GM12891 (cell line): ENCODE measurements around the gene CTF1.

Experiments used
- PAX5 ChIP-seq: IDR thresholded peaks from 2 replicates; pipeline ENCODE4 v1.6.1; 2011; ENCODE audit warnings: low read length, moderate library complexity, mild to moderate bottlenecking; ENCODE audit not compliant: insufficient read depth, severe bottlenecking
- POLR2A ChIP-seq: IDR thresholded peaks from 2 replicates; pipeline ENCODE4 v1.6.1; 2011; ENCODE audit warnings: low read depth, low read length, control low read depth
- POLR2AphosphoS5 ChIP-seq: IDR thresholded peaks from 2 replicates; pipeline ENCODE4 v1.6.1; 2011; ENCODE audit warnings: low read depth, low read length, control low read depth
- SPI1 ChIP-seq: IDR thresholded peaks from 2 replicates; pipeline ENCODE4 v1.6.1; 2011; ENCODE audit warnings: low read depth, low read length, control low read depth
- TAF1 ChIP-seq: IDR thresholded peaks from 2 replicates; pipeline ENCODE4 v1.6.1; 2011; ENCODE audit warnings: low read depth, low read length, control low read depth

DNA sequence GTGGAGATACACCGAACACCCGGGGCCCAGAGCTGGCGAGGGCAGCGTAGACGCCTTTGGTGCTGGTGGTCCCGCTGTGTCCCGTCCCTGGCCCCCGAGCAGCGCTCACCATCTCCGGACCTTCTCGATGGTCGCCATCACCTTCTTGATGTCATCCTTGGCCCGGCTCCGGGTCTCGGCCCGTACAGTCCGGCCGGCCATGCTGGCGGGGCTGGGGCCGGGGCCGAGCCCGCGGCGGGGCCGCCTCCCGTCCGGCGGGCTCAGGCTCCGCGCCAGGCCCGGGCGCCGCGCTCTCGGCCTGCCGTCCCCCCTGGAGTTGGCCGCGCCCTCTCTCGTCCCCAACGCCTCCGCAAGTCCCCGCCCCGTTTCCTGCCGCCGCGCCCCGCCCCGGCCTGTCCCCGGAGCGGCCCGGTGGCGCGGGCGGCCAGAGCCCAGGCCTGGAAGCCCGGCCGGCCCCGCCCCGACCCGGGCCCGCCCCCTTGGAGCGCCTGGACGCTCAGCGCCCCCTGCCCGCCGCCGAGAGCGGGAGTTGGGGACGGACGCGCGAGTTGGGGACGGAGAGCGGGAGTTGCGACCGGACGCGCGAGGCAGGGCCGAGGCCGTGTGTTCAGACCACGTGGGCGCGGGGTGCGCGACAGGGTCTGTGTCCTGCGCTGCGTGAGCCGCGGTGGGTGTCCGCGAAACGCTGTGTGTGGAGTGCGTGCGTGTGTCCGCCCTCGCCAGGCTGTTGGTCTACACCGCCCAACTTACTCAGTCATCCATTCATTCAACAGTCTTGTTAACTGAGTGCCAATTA, 2.5 kb upstream of the CTF1 start, which contains the start of gene BCL7C:
- TF ChIP-seq POLR2AphosphoS5 (no peak), POLR2A (0 out of 2 replicates have a peak, but pooled peaks have one; percentile 23), TAF1 (no peak), PAX5 (no peak), SPI1 (no peak)
